Measurements from ENCODE around the gene DNAH6. TPM values are rescaled to one million over a fixed set of nuclear protein-coding genes. Genes with fewer than 3 reads are reported as not detected.

DNAH6 gene
- total and polyA plus RNA-seq, 2 of the 8 experiments (the other 6 are each of a cell fraction or from before 2014, with no cell fraction given) = 0.06 to 0.43 TPM

- H4K91ac ChIP-seq (replicated peaks; ENCODE audit: insufficient read length, low read length) = no peak overlapping the region
- H2AK5ac ChIP-seq (ENCODE audit: low read depth, low read length) = no peak overlapping the region
- no peak overlapping the region for H2BK5ac ChIP-seq (ENCODE audit: low read depth, low read length)
- H3K18ac ChIP-seq (ENCODE audit: extremely low read depth, low read length) = no peak overlapping the region
- H3K9me3 ChIP-seq (ENCODE audit: insufficient read depth in 2 of 2, low read depth in 1 of 2, low read length in 1 of 2) = no peaks in the 10 kb centered on the region
- H3K79me2 ChIP-seq (ENCODE audit: control insufficient read depth in 1 of 2, insufficient read depth in 2 of 2, low read length in 2 of 2) = no peaks in the 10 kb centered on the region
- H4K8ac ChIP-seq (ENCODE audit: extremely low read depth, insufficient read depth, low read length) = no peak overlapping the region
- no peak overlapping the region for H3K27ac ChIP-seq (ENCODE audit: low read depth, low read length)
- H3K4ac ChIP-seq (replicated peaks; ENCODE audit: insufficient read length, low read depth, low read length) = no peak overlapping the region
- 0 out of 2 replicates have a peak overlapping the region, but pooled peaks have one; percentile 9 for H2AFZ ChIP-seq (ENCODE audit: low read length)
- DNase-seq (ENCODE audit: low read depth in 1 of 2, low spot score in 2 of 2) (no peak), FAIRE-seq (no peak)
- no peak overlapping the region for H2BK12ac ChIP-seq (ENCODE audit: low read depth, low read length)
- no peak overlapping the region for H4K5ac ChIP-seq (ENCODE audit: insufficient read length, low read depth, low read length)
- no peak overlapping the region for H3K23ac ChIP-seq (ENCODE audit: insufficient read length)
- H3K4me3 ChIP-seq (ENCODE audit: extremely low read depth in 1 of 4, insufficient read depth in 2 of 4, low read depth in 3 of 4, low read length in 4 of 4) = no peak overlapping the region
- no peak overlapping the region for H3K4me2 ChIP-seq (ENCODE audit: insufficient read depth in 1 of 2, low read depth in 2 of 2, low read length in 2 of 2)
- no peak overlapping the region for H3K9ac ChIP-seq (replicated peaks in 1 of 4; ENCODE audit: extremely low read depth in 1 of 4, low read depth in 3 of 4, low read length in 3 of 4)
- ChIA-PET CTCF (ENCODE audit: partially characterized antibody) (no interaction called here), POLR2A (ENCODE audit: partially characterized antibody) (no interaction called here)
- H3K23me2 ChIP-seq (ENCODE audit: low read depth, low read length) = no peaks in the 10 kb centered on the region
- H2BK20ac ChIP-seq (ENCODE audit: low read length) = no peak overlapping the region
- H3K79me1 ChIP-seq (ENCODE audit: low read depth, low read length) = no peaks in the 10 kb centered on the region
- no peak overlapping the region for H2BK15ac ChIP-seq (ENCODE audit: low read length)
- no peaks in the 10 kb centered on the region for H4K20me1 ChIP-seq (replicated peaks in 1 of 2; ENCODE audit: control insufficient read depth in 1 of 2, insufficient read depth in 2 of 2, low read length in 2 of 2)
- H2BK120ac ChIP-seq (replicated peaks; ENCODE audit: low read depth, low read length) = no peak overlapping the region
- H3K36me3 ChIP-seq (ENCODE audit: control insufficient read depth in 2 of 4, insufficient read depth in 4 of 4, low read length in 3 of 4) = no peaks in the 10 kb centered on the region
- H3K4me1 ChIP-seq (replicated peaks in 1 of 4; ENCODE audit: control insufficient read depth in 3 of 4, insufficient read depth in 4 of 4, low read length in 3 of 4) = peaks cover 0 to 3% (median 2%) of the 10 kb centered on the region in 4 experiments; a peak in 3 of 7 replicates
- WGBS, 2 experiments (ENCODE audit: extremely low coverage in 1 of 2, insufficient coverage in 1 of 2, insufficient read length in 1 of 2, insufficient replicate concordance in 2 of 2, low coverage in 1 of 2, low lambda C conversion rate in 2 of 2, missing lambda C conversion rate in 1 of 2) = 81% methylated on average over 3 of the region's 3 CpGs; no CpG with 5 or more reads in 1 of the 2 experiments
- H3K56ac ChIP-seq (replicated peaks; ENCODE audit: insufficient read length, low read depth, low read length) = no peak overlapping the region
- no peak overlapping the region for H3K14ac ChIP-seq (ENCODE audit: insufficient read length)
- H3K27me3 ChIP-seq (replicated peaks in 1 of 4; ENCODE audit: control insufficient read depth in 3 of 4, extremely low read depth in 1 of 4, insufficient read depth in 3 of 4, low read length in 3 of 4) = no peaks in the 10 kb centered on the region
- TF ChIP-seq HDAC6 (IDR thresholded peaks at IDR 0.05; ENCODE audit: low read depth, low read length) (no peak), CTCF (IDR thresholded peaks at IDR 0.05; ENCODE audit: control extremely low read depth in 1 of 3, insufficient read depth in 1 of 3, low read depth in 1 of 3, low read length in 3 of 3) (no peak), YY1 (IDR thresholded peaks at IDR 0.05; ENCODE audit: low read depth, low read length) (no peak), ATF3 (IDR thresholded peaks at IDR 0.05; ENCODE audit: insufficient read depth, low read depth, low read length) (no peak), NRF1 (IDR thresholded peaks at IDR 0.05; ENCODE audit: low read depth, low read length) (no peak), KDM5A (IDR thresholded peaks at IDR 0.05; ENCODE audit: low read length) (no peak), SRF (IDR thresholded peaks at IDR 0.05; ENCODE audit: low read depth, low read length) (no peak), SUZ12 (IDR thresholded peaks at IDR 0.05; ENCODE audit: low read length) (no peak), EGR1 (IDR thresholded peaks at IDR 0.05; ENCODE audit: borderline replicate concordance, low read depth, low read length) (no peak), NANOG (IDR thresholded peaks at IDR 0.05; ENCODE audit: insufficient read depth, low read depth, low read length, poor library complexity, severe bottlenecking) (no peak)
These were observed 265.8 kb downstream of the DNAH6 start for GRCh38 chr2:84781942-84782716.
